WI38 (cell line): Measurements from ENCODE around the gene MRPL39.

Source experiments
- H3K4me3 ChIP-seq: 2 replicates; pipeline ENCODE4 v1.5.1; 2011; ENCODE audit warnings: low read depth, mild to moderate bottlenecking, control low read depth, low read length
- CTCF ChIP-seq: IDR thresholded peaks from 2 replicates; pipeline ENCODE4 v1.5.1; 2012; ENCODE audit warnings: low read depth, mild to moderate bottlenecking, control low read depth, low read length

The MRPL39 gene

GRCh38 chr21:25561668-25562641, 45.3 kb downstream of the MRPL39 start:
- peak overlapping the region; percentile 75 for H3K4me3 ChIP-seq
- no peak; the same call in 1 of the 2 replicates for TF ChIP-seq CTCF

GRCh38 chr21:25560891-25561290, 46.4 kb downstream of the MRPL39 start:
- H3K4me3 ChIP-seq: no peak overlapping the region
- TF ChIP-seq CTCF: no peak

GRCh38 chr21:25560271-25560685, 47.0 kb downstream of the MRPL39 start:
- TF ChIP-seq CTCF: no peak
- H3K4me3 ChIP-seq: no peak overlapping the region

GRCh38 chr21:25559746-25560145, 47.5 kb downstream of the MRPL39 start:
- no peak for TF ChIP-seq CTCF
- no peak overlapping the region for H3K4me3 ChIP-seq

- no peak overlapping the region for H3K4me3 ChIP-seq
- TF ChIP-seq CTCF: no peak
Observed at GRCh38 chr21:25558123-25558522, 49.2 kb downstream of the MRPL39 start.

GRCh38 chr21:25557180-25557579, 50.1 kb downstream of the MRPL39 start:
- no peak overlapping the region for H3K4me3 ChIP-seq
- no peak for TF ChIP-seq CTCF

GRCh38 chr21:25556091-25556490, 51.2 kb downstream of the MRPL39 start:
- TF ChIP-seq CTCF: no peak

More at GRCh38 chr21:25556091-25556490, 51.2 kb downstream of the MRPL39 start:
- H3K4me3 ChIP-seq: no peak overlapping the region
